ENCODE data around the gene DMRT3. TPM values are rescaled to one million over a fixed set of nuclear protein-coding genes. Genes with fewer than 3 reads are reported as not detected.

The DMRT3 gene
- polyA plus RNA-seq, 1 experiment: not detected

DNA sequence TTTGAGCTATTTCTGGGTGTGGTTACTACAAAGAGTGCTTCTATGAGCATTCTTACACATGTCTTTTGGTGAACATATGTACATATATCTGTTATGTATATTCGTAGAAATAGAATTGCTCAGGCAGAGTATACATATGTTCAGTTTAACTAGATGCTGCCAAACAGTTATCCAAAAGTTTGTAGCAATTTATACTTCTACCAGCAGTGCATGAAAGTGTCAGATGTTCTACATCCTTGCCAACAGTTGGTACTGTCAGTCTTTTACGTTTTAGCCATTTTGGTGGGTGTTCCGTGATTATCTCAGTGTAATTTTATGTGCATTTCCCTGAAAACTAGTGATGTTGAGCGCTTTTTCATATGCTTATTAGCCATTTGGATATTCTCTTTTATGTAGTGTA is 37.8 kb downstream of the DMRT3 start:
- ChIA-PET CTCF (no interaction called here), POLR2A (no interaction called here)
- Histone ChIP-seq H3K4me3 (ENCODE audit: low read depth, low read length) (no peak overlapping the region), H3K27me3 (ENCODE audit: control insufficient read depth, insufficient read depth, low read length) (no peaks in the 10 kb centered on the region), H3K36me3 (ENCODE audit: control insufficient read depth, insufficient read depth, low read length) (no peaks in the 10 kb centered on the region)
- TF ChIP-seq CTCF (IDR thresholded peaks at IDR 0.05; ENCODE audit: insufficient read depth, low read depth, low read length): no peak
- no peak for DNase-seq (ENCODE audit: low read depth)

- no peaks in the 10 kb centered on the region for H3K27me3 ChIP-seq (ENCODE audit: control insufficient read depth, insufficient read depth, low read length)
- ChIA-PET POLR2A (no interaction called here), CTCF (no interaction called here)
- H3K4me3 ChIP-seq (ENCODE audit: low read depth, low read length): no peak overlapping the region
- no peak for TF ChIP-seq CTCF (IDR thresholded peaks at IDR 0.05; ENCODE audit: insufficient read depth, low read depth, low read length)
- no peaks in the 10 kb centered on the region for H3K36me3 ChIP-seq (ENCODE audit: control insufficient read depth, insufficient read depth, low read length)
- DNase-seq (ENCODE audit: low read depth): no peak
Measured at GRCh38 chr9:1014640-1015039, 38.2 kb downstream of the DMRT3 start.

DNA sequence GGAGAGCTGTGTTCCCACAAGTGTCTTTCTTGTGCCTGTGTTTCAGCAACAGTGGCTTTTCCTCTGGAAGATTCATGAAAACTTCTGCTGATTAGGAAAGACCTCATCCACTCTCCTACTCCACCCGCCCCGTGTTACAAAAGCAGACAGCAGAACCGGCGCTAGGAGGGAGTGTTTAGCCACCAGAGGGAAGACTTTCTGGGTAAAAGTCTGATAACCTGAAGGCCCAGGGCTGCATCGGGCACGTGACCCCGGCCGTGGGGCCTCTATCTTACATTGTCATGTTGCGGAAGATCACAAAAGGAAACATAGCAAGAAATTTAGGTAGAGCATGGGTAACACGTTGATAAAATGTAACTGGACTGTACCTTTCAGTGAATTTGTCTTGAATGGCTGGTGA is 41.7 kb downstream of the DMRT3 start:
- no peaks in the 10 kb centered on the region for H3K27me3 ChIP-seq (ENCODE audit: control insufficient read depth, insufficient read depth, low read length)
- ChIA-PET POLR2A (no interaction called here), CTCF (no interaction called here)
- DNase-seq (ENCODE audit: low read depth): no peak
- no peaks in the 10 kb centered on the region for H3K36me3 ChIP-seq (ENCODE audit: control insufficient read depth, insufficient read depth, low read length)
- H3K4me3 ChIP-seq (ENCODE audit: low read depth, low read length): no peak overlapping the region
- TF ChIP-seq CTCF (IDR thresholded peaks at IDR 0.05; ENCODE audit: insufficient read depth, low read depth, low read length): peak; percentile 18; the same call in 1 of the 2 replicates

- Histone ChIP-seq H3K27me3 (ENCODE audit: control insufficient read depth, insufficient read depth, low read length) (no peaks in the 10 kb centered on the region), H3K36me3 (ENCODE audit: control insufficient read depth, insufficient read depth, low read length) (no peaks in the 10 kb centered on the region), H3K4me3 (ENCODE audit: low read depth, low read length) (no peak overlapping the region)
- DNase-seq (ENCODE audit: low read depth): no peak
- POLR2A ChIA-PET: no interaction called here
- TF ChIP-seq CTCF (IDR thresholded peaks at IDR 0.05; ENCODE audit: insufficient read depth, low read depth, low read length): no peak
- CTCF ChIA-PET: no interaction called here
Measured at GRCh38 chr9:1024112-1024511, 47.7 kb downstream of the DMRT3 start.

DNA sequence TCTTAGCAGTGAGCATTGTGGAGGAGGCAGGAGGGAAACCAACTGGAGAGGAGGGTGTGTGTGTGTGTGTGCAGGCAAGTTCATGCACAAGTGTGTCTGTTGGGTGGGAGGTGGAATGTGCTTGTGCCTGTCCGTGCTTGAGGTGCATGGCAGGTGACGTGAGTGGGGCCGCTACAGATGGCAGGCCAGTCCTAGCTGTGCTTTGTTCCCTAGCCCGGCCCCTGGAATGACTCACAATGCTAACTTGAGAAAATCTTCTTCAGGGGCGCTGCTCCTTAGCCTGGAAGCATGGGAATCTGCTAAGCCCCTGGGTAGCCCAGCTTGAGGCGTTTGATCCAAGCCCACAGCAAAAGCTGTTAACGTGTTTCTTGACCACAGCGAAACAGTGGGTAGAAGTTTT is 48.7 kb downstream of the DMRT3 start:
- no peak for DNase-seq (ENCODE audit: low read depth)
- CTCF ChIA-PET: no interaction called here
- H3K36me3 ChIP-seq (ENCODE audit: control insufficient read depth, insufficient read depth, low read length): no peaks in the 10 kb centered on the region
- no peak overlapping the region for H3K4me3 ChIP-seq (ENCODE audit: low read depth, low read length)
- no peaks in the 10 kb centered on the region for H3K27me3 ChIP-seq (ENCODE audit: control insufficient read depth, insufficient read depth, low read length)
- no peak for TF ChIP-seq CTCF (IDR thresholded peaks at IDR 0.05; ENCODE audit: insufficient read depth, low read depth, low read length)
- POLR2A ChIA-PET: no interaction called here

Data from BJ (cell line).